HG03432 (cell line): ENCODE data around the gene EPS15.
"Not testable (repeated sequence)": the region's sequence is repeated elsewhere in the genome, so short reads cannot be mapped to it uniquely, and the experiment has no call there.

ENCODE experiments used
- ATAC-seq: cut with Tn5 transposase; IDR thresholded peaks from one replicate; pipeline ENCODE4 v1.9.1; 2021; ENCODE audit warnings: mild to moderate bottlenecking, moderate library complexity; ENCODE audit not compliant: unreplicated experiment

The EPS15 gene

DNA sequence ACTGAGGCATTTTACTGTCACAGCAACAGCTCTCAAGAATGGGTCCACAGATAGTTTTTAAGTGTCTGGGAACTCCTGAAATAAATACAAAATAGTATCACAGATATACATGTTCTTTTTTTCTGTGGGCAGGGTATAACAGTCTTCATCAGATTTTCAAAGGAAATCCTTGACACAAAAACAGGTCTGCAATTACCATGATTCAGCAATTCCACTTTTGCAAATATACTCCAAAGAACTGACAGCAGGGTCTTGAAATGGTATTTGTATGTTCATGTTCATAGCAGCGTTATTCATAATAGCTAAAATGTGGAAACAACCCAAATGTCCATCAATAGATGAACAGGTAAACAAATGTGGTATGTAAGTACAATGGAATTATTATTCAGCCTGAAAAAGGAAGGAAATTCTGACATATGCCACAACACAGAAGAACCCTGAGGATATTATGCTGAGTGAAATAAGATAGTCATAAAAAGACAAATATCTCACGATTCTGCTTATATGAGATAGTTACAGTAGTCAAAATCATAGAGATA, 85.0 kb downstream of the EPS15 start:
- ATAC-seq, result no peak

DNA sequence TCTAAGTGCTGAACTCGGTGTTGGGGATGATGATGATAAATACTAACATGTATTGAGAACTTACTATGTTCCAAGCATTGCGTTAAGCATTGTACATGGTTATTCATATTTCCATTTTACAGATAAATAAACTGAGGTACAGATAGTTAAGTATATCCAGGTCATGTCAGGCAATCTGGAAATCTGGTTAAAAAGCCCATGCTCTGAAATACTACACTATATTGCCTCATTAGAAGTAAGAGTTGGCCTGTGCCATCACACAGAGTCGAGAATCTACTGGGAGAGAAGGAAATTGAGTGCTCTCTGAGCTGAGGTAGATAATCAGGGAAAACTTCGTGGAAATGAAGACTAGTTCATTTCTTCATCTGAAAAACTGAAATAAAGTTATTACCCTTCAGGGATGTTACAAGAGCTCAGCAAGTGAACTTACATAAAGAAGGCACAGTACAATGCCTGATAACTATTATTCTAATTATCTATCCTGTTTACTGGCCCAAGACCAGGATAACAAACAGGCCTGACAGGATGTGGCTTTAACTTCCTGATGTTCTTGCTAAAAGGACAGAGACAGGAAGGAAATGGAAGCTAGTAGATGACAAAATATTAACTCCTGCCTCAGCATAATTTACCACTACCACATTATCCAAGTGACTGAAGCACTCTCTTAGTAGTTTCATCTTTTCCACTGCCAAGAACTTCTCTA, 85.6 kb downstream of the EPS15 start:
- ATAC-seq, result no peak

DNA sequence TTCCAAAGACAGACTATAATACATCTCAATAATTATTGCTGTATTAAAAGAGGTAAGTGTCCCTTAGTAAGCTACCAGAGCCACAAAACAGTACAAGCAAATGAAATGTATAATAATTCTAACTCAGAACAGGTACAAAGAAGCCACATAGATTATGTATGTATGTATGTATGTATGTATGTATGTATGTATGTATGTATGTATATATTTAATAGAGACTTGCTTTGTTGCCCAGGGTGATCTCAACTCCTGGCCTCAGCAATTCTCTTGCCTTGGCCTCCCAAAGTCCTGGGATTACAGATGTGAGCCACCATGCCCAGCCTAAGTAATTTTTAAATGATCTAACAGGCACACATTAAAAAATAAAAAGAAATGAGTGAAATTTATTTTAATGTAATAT, 86.9 kb downstream of the EPS15 start:
- ATAC-seq, result no peak

DNA sequence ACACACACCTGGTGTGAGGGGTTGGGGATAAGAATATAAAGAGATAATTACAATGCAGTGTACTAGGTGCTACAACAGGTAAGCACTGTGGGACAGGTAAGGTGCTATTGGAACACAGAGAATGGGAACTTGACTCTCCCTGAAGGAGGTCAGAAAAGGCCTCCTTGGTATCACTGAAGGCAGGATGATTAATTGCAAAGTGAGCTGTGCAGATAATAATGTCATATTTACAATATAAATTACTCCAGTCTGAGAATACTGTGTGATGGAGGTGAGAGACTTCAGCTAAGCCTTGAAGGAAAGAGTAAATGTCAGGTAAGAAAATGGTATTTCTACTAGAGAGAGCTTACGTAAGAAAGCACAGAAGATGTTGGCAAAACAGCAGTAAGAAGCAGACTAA, 91.6 kb downstream of the EPS15 start:
- ATAC-seq, result no peak

DNA sequence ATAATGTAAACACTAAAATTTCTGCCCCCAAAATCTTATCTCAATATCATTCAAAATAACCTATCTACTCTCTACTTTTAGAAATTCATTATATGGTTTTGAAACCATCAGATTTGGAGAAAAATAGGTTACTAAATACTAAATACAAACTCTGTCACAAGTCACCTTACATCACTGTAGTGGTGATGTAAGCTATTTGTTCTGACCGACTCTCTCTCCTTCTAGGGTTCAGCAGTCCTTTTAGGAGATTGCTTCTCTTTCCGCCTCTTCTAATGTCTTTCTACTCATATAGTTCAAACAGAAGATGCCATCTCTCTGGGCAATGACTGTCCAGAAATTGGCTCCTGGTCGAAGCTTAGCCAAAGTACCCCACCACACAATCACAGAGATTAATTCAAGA, 93.1 kb downstream of the EPS15 start:
- ATAC-seq, result no peak

DNA sequence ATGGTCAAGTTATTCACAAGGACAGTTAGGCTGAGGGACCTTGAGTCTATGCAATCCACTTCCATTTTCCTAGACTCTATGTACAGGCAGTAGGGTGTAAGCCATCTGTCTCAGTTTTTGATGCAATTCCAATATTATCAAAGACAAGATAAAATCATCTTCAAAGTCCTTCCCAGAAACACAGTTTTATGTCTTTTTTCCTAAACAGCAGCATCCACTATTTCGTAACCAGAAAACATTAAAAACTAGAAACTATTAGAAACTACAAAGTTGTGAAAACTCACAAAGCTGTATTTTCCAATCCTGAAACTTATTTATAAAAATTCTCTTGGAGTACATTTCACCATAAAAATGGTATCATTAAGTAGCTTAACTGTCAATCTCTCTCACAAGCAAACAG, 93.8 kb downstream of the EPS15 start:
- ATAC-seq, result no peak

DNA sequence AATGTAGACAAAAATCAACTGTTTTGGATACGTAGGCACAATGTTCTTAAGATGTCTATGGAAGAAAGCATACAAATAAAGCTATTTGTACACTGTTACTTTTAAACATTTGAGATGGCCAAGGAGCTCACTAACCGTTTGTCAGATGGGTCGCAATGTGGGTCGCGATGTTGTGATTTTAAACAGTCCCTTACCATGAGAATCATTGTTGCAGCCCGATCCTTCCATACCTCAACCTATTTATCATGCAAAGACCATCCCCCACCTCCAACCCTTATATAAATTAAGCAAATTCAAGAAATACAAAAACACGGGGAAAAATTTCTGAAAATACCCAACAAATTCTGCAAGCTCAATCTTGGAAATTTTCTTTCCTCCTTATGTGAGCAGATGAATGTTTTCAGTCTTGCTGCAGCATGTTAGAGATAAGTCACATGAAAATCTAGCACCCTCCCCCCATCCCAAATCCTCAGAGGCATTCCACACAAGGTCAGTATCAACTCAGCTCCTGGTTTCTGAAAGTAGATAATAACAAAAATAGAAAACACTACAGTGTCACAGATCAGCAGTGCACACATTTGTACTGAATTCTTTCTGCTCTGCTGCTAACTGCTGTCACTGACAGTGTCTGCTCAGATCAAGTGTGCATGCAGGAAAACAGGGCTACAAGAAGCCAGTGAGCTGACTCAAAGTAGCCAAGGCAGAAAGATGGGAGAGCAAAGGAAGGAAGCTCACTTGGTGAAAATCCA, 95.8 kb downstream of the EPS15 start:
- no peak for ATAC-seq

DNA sequence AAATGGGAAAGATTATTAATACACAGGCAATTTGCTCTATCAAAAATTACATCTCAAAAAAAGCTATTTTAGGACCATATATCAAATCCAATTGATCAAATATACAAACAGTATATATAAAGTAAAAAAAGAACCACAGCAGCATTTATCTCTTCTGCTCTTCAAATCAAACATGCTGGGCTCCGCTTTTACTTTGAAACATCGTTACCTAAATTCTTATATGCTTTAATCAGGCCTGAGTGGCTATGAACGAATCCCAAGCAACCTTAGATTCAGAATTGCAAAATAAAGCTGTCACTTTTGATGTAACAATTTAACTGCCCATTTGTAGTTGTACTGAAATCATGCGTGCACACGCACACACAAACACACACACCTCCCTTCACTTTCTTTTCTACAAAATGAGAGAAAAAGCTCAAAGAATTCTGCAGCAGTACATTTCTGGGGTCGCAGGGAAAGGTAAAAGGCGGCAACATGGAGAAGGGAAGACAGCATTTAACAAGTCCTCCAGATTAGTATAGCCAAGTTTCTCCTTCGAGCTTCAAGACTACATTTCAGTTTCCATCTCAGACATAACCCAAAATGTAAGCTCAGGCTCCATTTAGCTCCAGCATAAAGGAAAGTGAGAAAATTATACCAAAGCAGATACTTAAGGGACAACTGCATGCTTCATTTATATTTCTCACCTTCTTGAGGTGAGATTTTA, 96.5 kb downstream of the EPS15 start:
- ATAC-seq, result no peak

DNA sequence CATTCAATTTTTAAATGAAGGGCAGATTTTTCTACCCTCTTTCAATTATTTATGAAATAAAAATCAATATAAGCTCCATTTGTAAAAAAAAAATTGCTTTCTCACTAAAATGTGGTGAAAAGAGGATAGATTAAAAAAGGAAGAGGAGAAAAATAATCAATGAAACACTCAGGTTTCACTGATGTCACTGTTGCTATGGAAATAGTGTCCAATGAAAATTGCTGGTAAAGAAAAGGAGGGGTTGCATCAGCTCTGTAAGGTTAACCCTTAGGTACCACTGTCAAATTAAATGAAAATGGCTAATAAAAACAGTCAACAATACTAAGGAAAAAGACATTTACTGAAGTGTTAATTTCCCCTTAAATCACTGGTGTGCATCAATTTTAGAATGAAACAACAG, 97.1 kb downstream of the EPS15 start:
- no peak for ATAC-seq

DNA sequence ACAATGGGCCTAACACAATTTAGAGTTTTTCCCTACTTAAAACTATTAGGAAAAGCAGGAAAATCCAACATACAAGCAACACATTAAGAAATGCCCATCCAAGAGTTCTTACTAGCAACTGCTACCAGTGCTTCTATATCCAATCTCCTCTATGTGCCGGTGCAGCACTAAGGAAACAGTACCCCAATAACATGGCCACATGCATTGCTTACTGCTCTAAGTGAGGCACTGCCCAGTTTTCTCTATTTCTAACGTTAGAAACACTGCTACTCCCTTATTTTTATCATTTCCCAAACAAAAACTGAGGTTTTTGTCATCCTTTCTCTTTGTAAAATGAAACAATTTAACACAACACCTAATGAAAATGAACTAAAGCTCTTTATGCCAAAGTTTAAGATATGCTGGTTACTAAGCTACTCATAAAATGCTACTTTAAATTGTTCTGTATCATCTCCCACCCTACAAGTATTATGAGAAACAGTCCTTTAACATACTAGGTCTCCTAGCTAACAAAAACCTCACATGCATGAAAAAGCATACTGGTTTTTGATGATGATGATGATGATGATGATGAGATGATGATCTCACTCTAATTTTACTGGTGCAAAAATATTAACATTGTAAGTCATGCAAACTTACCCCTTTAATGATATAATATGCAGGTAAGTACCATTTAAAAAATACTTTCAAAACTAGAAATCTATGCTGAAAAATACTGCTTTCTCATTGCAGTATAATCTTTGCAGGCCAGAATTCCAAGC, 98.0 kb downstream of the EPS15 start:
- no peak for ATAC-seq

DNA sequence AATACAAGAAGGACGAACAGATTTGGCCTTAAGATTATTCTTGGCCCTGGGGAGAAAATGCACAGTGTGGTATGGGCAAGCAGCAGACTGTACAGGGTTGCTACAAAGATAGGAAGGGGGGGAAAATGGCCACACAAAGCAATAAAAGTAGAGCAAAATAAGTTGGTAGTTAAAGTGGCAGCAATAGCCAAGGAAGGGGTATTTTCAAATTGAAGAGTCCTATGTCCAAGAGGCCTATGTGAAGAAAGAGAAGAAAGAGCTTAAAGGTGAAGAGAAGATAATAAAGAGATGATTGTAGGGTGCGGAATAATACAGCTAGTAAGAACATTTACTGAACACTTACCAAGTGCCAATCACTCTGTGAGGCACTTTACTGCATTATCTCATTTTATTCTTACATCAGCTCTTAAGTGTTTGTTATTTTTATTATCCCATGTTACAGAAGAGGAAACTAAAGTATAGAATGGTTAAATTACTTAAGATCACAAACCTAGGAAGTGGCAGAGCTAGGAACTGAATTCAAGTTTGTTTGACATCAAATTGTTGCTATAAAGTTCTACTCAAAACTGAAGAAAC, 100.6 kb downstream of the EPS15 start:
- no peak for ATAC-seq

DNA sequence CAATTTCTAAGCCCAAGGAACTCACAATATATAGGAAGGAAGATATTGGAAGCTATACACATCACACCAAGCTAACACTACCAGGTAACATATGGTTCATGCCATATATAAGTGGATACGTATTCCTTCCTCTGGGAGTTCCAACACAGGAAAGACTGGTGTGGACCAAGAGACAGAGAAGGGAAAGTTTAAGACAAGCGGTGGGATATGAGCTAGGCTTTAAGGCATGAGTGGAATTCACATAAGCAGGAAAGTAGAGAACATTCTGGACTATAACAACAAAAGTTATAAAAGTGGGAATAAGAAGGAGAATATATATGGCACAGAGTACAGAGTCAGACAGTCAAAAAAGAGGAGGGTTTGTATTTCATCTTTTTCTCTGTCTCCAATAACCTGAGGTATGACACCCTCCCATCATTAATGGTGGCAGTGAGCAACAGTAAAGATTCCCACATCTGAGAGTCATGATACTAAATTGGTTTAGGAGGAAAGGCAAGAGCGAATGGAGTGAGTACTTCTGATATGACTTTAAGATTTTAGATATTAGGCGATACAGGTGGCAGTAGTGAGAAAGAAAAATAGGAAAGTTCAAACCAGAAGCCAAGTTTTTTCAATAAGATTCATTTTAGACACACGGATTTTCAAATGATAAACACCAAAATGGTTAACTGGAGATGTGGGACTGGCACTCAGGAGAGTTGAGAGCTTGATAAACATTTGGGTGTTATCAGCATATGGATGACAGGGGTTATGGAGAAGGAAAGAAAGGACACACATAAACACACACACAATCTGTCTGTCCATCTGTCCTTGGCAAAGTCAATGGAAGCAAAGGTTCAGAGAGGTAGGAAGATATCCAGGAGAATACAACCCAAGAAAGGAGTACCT, 101.3 kb downstream of the EPS15 start:
- no peak for ATAC-seq

DNA sequence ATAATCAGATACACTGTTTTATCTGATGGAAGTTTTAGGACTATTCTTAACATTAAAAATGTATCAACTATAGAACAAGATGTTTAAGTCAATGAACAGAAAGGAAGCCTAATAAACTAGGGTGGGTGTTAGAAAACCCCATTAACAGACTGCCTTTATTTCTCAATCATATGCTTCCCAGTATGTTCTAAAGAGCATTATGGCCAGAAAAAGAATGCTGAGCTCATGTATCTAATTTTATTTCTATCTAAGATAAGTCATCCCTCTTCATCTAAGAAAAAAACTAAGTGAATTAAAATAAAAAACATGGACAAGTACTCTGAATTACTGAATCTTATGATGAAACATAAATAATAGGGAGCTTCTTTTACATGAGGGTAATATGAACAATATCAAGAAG, 102.2 kb downstream of the EPS15 start:
- ATAC-seq, result no peak

DNA sequence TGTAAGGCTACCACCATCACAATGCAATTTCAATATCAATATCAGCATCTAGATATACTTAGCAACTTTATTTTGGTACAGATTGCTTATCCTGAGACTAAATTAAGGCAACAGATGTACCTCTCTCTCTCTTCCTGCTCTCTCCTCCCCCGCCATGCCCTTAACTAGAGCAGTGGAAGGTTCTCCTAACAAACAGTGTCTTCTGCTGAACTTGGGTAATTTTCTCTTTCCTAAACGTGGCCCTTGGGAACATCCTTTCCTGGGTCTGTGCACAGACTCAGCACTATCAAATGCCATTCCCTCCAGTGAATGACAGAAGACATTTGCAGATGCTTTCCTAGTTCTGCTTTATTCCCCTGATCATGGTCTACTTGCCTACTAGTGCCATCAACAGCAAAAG, 103.1 kb downstream of the EPS15 start:
- no peak for ATAC-seq

DNA sequence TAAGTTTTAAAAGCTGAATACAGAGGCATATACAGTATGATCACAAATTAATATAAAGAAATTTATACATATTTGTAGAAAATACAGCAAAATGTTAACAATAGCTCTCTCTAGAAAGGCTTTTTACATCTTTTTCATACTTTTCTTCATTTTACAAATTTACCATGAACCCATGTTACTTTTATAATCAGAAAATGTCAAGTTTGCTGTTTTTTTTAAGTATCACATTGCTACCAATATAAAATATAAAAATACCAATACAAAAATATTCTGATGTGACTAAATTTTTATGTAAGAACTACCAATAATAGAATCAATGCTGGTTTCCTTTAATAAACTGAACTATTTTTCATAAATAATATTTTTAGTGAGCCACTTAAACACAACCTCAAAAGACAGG, 104.3 kb downstream of the EPS15 start:
- ATAC-seq, result no peak

DNA sequence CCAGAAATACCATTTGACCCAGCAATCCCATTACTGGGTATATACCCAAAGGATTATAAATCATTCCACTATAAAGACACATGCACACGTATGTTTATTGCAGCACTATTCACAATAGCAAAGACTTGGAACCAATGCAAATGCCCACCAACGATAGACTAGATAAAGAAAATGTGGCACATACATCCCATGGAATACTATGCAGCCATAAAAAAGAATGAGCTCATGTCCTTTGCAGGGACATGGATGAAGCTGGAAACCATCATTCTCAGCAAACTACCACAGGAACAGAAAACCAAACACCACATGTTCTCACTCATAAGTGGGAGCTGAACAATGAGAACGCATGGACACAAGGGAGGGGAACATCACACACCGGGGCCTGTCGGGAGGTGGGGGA, 107.2 kb downstream of the EPS15 start:
- ATAC-seq, result not testable (repeated sequence)

DNA sequence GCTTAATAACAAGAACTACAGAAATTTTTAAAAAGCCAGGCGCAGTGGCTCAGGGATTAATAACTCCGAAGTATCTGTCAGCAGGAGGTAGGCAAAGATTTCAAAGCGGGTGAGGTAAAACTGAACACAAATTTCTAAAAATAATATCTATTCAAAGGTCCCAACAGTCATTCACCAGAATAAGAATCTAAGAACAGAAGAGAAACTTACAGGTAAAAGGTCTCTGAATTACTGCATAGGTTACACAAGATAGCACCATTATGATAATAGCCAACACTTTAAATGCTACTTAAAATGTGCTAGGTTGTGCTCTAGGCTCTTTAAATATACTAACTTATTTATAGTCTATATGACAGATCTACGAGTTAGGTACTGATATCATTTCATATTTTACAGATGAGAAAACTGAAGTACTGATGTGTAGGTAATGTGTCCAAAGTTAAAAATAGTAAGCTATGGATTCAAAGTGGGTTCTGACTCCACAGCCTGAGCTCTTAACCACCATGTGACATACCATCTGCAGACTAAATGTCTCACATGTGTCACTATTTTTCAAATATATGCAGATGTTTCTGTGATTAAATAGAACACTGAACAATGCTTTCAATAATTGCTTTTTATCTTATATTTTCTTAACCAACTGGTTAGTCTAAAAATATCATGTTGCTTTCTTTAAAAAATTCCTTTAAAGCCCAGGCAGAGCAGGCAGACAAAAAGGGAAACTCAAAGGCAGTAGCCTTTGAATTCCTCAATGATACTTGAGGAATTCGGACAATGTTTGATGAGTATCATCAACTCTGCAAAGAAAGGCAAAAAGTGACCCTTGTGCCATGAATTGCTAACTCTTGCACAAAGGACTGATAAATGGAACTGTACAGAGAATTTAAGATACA, 108.3 kb downstream of the EPS15 start:
- no peak for ATAC-seq

DNA sequence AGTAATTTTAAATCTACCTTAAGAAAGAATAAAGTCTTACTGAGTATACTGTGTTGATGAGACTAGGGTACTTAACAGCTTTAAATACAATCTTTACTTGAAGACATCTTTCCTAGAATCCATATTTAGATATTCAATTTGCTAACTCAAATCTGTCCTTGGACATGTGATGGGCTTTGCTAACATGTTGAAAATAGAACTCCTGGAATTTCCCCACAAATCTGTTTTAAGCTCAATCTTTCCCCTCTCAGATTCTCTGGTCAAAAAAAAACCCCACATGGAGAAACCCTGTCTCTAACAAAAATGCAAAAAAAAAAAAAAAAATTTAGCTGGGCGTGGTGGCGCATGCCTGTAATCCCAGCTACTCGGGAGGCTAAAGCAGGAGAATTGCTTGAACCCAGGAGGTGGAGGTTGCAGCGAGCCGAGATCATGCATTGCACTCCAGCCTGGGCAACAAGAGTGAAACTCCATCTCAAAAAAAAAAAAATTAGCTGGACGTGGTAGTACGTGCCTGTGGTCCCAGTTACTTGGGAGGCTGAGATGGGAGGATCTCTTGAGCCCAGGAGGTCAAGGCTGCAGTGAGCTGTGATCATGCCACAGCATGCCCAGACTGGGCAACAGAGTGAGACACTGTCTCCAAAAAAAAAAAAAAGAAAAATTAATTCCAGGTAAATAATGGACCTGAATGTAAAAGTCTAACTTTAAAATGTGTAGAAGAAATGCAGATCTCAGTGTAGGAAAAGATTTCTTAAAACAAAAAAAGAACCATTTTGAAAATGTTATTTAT, 109.1 kb downstream of the EPS15 start:
- ATAC-seq, result not testable (repeated sequence)
